HEK293T (cell line): Measurements from ENCODE around the gene TCF7.
A peak's percentile ranks its signal among the peaks of the same experiment; 100 is the strongest.

Source experiments
- CTCF ChIA-PET: fragments of 350-600 bp; formaldehyde crosslinking; extraction: SDS; loops from one replicate; lab custom pipeline; 2021; ENCODE audit warnings: antibody characterized with exemption, inconsistent platforms; lab: Yijun Ruan, JAX
- POLR2A ChIA-PET: fragments of 350-600 bp; formaldehyde crosslinking; extraction: SDS; loops from one replicate; lab custom pipeline; 2020; ENCODE audit warnings: antibody characterized with exemption, inconsistent platforms; lab: Yijun Ruan, JAX
- DNase-seq: peaks from one replicate; pipeline ENCODE4 v3.0.0; 2012; ENCODE audit warnings: mixed read lengths; ENCODE audit errors: extremely low spot score
- ARNT ChIP-seq: fragments of 450-650 bp; IDR thresholded peaks from 2 replicates; pipeline ENCODE4 v1.6.1; 2017; ENCODE audit warnings: mild to moderate bottlenecking
- BHLHE40 ChIP-seq: fragments of 450-650 bp; IDR thresholded peaks from 2 replicates; pipeline ENCODE4 v1.6.1; 2016; ENCODE audit warnings: mild to moderate bottlenecking, moderate library complexity, borderline replicate concordance
- CTBP1 ChIP-seq: fragments of 450-650 bp; IDR thresholded peaks from 2 replicates; pipeline ENCODE4 v1.6.1; 2016; ENCODE audit warnings: borderline replicate concordance
- ELF4 ChIP-seq: fragments of 450-650 bp; IDR thresholded peaks from 2 replicates; pipeline ENCODE4 v1.6.1; 2017; ENCODE audit warnings: antibody characterized with exemption
- FOXA1 ChIP-seq: fragments of 450-650 bp; IDR thresholded peaks from 2 replicates; pipeline ENCODE4 v1.6.1; 2016; ENCODE audit warnings: mild to moderate bottlenecking
- FOXK2 ChIP-seq: fragments of 450-650 bp; IDR thresholded peaks from 2 replicates; pipeline ENCODE4 v1.6.1; 2016; ENCODE audit warnings: mild to moderate bottlenecking
- FOXM1 ChIP-seq: fragments of 450-650 bp; IDR thresholded peaks from 2 replicates; pipeline ENCODE4 v1.6.1; 2017; ENCODE audit warnings: mild to moderate bottlenecking, borderline replicate concordance
- HDGF ChIP-seq: fragments of 450-650 bp; IDR thresholded peaks from 2 replicates; pipeline ENCODE4 v1.6.1; 2017; ENCODE audit warnings: antibody characterized with exemption, borderline replicate concordance
- L3MBTL2 ChIP-seq: fragments of 450-650 bp; conservative IDR thresholded peaks from 2 replicates; pipeline ENCODE4 v1.6.1; 2016; ENCODE audit warnings: mild to moderate bottlenecking
- LEF1 ChIP-seq: fragments of 450-650 bp; IDR thresholded peaks from 2 replicates; pipeline ENCODE4 v1.6.1; 2017; ENCODE audit warnings: mild to moderate bottlenecking, borderline replicate concordance
- NFRKB ChIP-seq: fragments of 450-650 bp; IDR thresholded peaks from 2 replicates; pipeline ENCODE4 v1.6.1; 2016; ENCODE audit warnings: mild to moderate bottlenecking, moderate library complexity
- PKNOX1 ChIP-seq: fragments of 450-650 bp; IDR thresholded peaks from 2 replicates; pipeline ENCODE4 v1.6.1; 2016
- SP1 ChIP-seq: fragments of 450-650 bp; IDR thresholded peaks from 2 replicates; pipeline ENCODE4 v1.6.1; 2017
- SUZ12 ChIP-seq: fragments of 450-650 bp; IDR thresholded peaks from 2 replicates; pipeline ENCODE4 v1.6.1; 2016; ENCODE audit warnings: mild to moderate bottlenecking
- TARDBP ChIP-seq: fragments of 450-650 bp; IDR thresholded peaks from 2 replicates; pipeline ENCODE4 v1.6.1; 2016
- ZNF384 ChIP-seq: fragments of 450-650 bp; IDR thresholded peaks from 2 replicates; pipeline ENCODE4 v1.6.1; 2016

The TCF7 gene

GRCh38 chr5:134099288-134099872 is 15.1 kb upstream of the TCF7 start:
- POLR2A ChIA-PET = interaction anchor here (0.6 kb wide), 1 partner anchor 1623 kb away, joined by 3 read pairs; no protein-coding TSS in a partner anchor
- TF ChIP-seq ARNT = no peak
- TF ChIP-seq LEF1 = no peak
- TF ChIP-seq TARDBP = no peak
- no peak for TF ChIP-seq FOXK2
- TF ChIP-seq ZNF384 = no peak
- no peak for TF ChIP-seq L3MBTL2
- no peak for TF ChIP-seq SUZ12
- no peak for TF ChIP-seq ELF4
- TF ChIP-seq CTBP1 = no peak
- no peak for TF ChIP-seq BHLHE40
- no peak for TF ChIP-seq FOXM1
- TF ChIP-seq HDGF = no peak
- no peak for TF ChIP-seq FOXA1
- TF ChIP-seq NFRKB = no peak

GRCh38 chr5:134099939-134100282 is 14.6 kb upstream of the TCF7 start:
- no peak for TF ChIP-seq SUZ12
- no peak for TF ChIP-seq NFRKB
- no peak for TF ChIP-seq TARDBP
- TF ChIP-seq ZNF384 = no peak
- no peak for TF ChIP-seq ELF4
- CTCF ChIA-PET = interaction anchor here (0.8 to 2.7 kb wide), 4 partner anchors 12 to 190 kb away, joined by 3 to 17 read pairs (median 4); no protein-coding TSS in a partner anchor
- POLR2A ChIA-PET = interaction anchor here (0.6 kb wide), 1 partner anchor 1623 kb away, joined by 3 read pairs; no protein-coding TSS in a partner anchor
- DNase-seq = no peak

More at GRCh38 chr5:134099288-134099872, 15.1 kb upstream of the TCF7 start:
- no peak for DNase-seq
- CTCF ChIA-PET = interaction anchor here (0.6 to 1.5 kb wide), 3 partner anchors 41 to 283 kb away, joined by 3 to 6 read pairs (median 3); no protein-coding TSS in a partner anchor

- no peak for DNase-seq
- ChIA-PET POLR2A (no interaction called here), CTCF (interaction anchor here (0.8 to 2.7 kb wide), 5 partner anchors 12 to 189 kb away, joined by 3 to 17 read pairs (median 5); no protein-coding TSS in a partner anchor)
- TF ChIP-seq L3MBTL2 = no peak
- TF ChIP-seq PKNOX1 = no peak
- TF ChIP-seq ARNT = no peak
- no peak for TF ChIP-seq FOXA1
- TF ChIP-seq SP1 = no peak
- TF ChIP-seq ELF4 = no peak
- no peak for TF ChIP-seq CTBP1
- no peak for TF ChIP-seq SUZ12
- TF ChIP-seq ZNF384 = no peak
- no peak for TF ChIP-seq FOXK2
- TF ChIP-seq BHLHE40 = no peak
- TF ChIP-seq TARDBP = no peak
- TF ChIP-seq NFRKB = no peak
- TF ChIP-seq LEF1 = no peak
Measured at GRCh38 chr5:134100283-134101091, 14.0 kb upstream of the TCF7 start.

- TF ChIP-seq L3MBTL2 (no peak), LEF1 (no peak), NFRKB (no peak), SP1 (no peak), ZNF384 (no peak), HDGF (no peak), FOXM1 (peak; percentile 42; the same call in 1 of the 2 replicates)
- DNase-seq = peak; percentile 75
- ChIA-PET CTCF (interaction anchor here (0.7 to 2.7 kb wide), 8 partner anchors 10 to 481 kb away, joined by 3 to 17 read pairs (median 4); no protein-coding TSS in a partner anchor), POLR2A (no interaction called here)
Measured at GRCh38 chr5:134101686-134102439, 12.6 kb upstream of the TCF7 start.

GRCh38 chr5:134103397-134103796 is 11.1 kb upstream of the TCF7 start:
- DNase-seq = no peak
- CTCF ChIA-PET = no interaction called here
- POLR2A ChIA-PET = interaction anchor here (1.0 kb wide), 1 partner anchor 9 kb away, joined by 3 read pairs; no protein-coding TSS in a partner anchor
- TF ChIP-seq L3MBTL2 (no peak), TARDBP (no peak), SP1 (no peak)

- no peak for DNase-seq
- TF ChIP-seq CTBP1 (no peak), ZNF384 (no peak), TARDBP (no peak), BHLHE40 (no peak), ELF4 (no peak), ARNT (no peak), FOXM1 (no peak), SUZ12 (no peak), SP1 (no peak), L3MBTL2 (no peak), NFRKB (no peak)
- ChIA-PET CTCF (interaction anchor here (0.6 kb wide), 2 partner anchors 83 to 142 kb away, joined by 3 read pairs; no protein-coding TSS in a partner anchor), POLR2A (interaction anchor here (1.0 kb wide), 1 partner anchor 8 kb away, joined by 3 read pairs; no protein-coding TSS in a partner anchor)
Measured at GRCh38 chr5:134103998-134104654, 10.4 kb upstream of the TCF7 start.
